GM12865 (cell line): ENCODE results near the gene ABHD5.

ENCODE experiments used
- DNase-seq: peaks from one replicate; pipeline ENCODE4 v3.0.0; 2010; ENCODE audit warnings: low read depth
- H3K4me3 ChIP-seq: 2 replicates; pipeline ENCODE4 v1.5.1; 2011; ENCODE audit warnings: mild to moderate bottlenecking, low read depth, low read length, control low read depth
- TF ChIP-seq, protein P1 (sequence below): IDR thresholded peaks from 2 replicates; pipeline ENCODE4 v1.5.1; 2011; ENCODE audit warnings: low read length, control low read depth, low read depth, inconsistent platforms; ENCODE audit not compliant: insufficient read depth; ENCODE audit errors: missing control alignments

Gene ABHD5

DNA sequence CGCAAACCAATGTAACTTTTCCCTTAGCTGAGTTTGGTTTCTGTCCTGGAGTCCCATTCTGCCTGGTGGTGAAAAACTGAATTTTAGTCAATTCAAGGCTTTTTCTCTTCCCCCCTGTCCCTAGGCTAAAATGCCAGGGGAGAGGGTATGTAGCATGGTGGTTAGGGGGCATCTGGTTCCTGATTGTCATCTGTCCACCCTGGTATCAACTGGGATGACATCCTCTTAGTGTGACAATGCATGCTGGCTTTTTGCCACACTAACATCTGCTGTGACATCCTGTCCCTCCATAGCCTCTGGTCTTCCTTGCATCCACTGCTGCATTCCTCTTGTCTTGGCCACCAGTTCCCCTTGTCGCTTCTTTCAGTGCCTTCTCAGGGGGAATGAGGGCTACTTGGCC, 73.7 kb downstream of the ABHD5 start:
- DNase-seq: no peak
- no peak overlapping the region for H3K4me3 ChIP-seq
- TF ChIP-seq, protein P1, sequence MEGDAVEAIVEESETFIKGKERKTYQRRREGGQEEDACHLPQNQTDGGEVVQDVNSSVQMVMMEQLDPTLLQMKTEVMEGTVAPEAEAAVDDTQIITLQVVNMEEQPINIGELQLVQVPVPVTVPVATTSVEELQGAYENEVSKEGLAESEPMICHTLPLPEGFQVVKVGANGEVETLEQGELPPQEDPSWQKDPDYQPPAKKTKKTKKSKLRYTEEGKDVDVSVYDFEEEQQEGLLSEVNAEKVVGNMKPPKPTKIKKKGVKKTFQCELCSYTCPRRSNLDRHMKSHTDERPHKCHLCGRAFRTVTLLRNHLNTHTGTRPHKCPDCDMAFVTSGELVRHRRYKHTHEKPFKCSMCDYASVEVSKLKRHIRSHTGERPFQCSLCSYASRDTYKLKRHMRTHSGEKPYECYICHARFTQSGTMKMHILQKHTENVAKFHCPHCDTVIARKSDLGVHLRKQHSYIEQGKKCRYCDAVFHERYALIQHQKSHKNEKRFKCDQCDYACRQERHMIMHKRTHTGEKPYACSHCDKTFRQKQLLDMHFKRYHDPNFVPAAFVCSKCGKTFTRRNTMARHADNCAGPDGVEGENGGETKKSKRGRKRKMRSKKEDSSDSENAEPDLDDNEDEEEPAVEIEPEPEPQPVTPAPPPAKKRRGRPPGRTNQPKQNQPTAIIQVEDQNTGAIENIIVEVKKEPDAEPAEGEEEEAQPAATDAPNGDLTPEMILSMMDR: no peak

DNA sequence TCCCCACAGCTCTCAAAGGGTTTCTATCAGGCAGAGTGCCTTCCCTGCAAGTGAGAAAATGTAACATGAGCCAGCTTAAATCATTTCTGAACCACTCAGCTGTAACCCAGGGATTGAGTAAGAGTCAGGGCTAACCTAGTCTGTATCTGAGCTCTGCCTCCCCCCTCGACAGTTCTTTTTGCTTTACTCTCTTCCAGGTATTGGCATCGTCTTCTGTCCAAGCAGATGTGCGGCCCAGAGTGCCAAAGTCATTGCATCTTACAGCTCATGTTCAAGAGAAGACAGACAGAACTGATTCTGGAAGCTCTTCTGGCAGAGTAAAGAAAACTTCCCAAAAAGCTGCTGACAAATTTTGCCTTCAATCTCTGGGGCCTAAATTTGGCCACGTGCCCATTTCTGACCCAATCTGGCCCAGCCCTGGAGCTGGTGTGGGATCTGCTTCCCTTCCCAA, 74.8 kb downstream of the ABHD5 start:
- DNase-seq: no peak
- no peak overlapping the region for H3K4me3 ChIP-seq
- TF ChIP-seq, protein P1: no peak

DNA sequence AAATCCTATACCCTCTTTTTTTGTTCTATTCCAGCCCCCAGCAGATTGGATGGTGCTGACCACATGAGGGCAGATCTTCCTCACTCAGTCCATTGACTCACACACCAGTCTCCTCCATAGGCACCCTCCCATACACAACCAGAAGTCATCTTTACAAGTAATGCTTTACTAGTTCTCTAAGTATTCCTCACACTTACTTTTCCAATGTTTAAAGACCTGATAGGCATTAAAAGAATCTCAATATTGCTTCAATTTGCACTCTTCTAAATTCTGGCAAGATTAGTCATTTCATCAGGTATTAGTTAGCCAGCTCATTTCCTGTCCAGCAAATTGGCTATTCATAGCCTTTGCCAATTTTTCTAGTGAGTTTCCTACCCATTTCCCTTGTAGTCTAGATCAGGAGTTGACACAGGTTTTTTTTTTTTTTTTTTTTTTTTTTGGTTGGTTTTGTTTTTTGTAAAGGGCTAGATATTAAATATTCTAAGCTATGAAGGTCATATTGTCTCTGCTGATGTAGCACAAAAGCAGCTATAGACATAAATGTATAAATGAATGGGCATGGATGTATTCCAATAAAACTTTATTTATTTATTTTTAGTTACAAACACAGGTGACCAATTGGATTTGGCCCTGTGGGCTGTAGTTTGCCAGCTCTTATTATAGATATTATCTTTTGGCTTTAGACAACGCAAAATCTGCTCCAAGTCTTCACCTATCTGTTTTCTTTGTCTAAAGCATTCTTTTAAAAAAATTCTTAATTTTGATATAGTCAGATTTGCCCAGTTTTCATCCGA, 76.1 kb downstream of the ABHD5 start:
- DNase-seq: no peak
- no peak overlapping the region for H3K4me3 ChIP-seq
- TF ChIP-seq, protein P1: no peak

DNA sequence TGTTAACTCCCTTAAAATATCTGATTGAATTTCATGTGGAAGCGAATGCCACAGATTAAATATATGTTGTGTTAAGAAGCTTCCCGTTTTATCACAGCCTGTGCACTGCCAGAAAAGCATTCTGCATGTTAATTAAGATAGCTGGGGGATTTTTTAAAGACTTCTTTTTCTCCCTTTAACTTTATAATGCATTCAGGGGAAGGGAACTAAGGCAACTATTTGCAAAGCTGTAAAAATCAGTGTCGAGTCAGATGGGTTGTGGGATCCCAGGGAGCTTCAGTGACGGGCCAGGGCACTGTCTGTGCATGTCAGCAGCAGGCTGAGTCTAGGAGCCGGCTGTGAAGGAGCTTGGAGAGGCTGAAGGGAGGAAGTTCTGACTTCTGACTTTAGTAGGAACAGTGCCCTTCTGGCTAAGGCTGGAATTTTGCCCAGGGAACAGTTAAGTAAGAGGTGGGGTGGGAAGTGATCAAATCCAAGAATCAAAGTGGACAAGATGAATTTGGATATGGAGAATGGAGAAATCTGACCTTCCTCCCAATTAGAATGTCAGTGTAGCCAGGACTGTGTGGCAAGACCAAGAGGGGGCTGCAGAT, 77.7 kb downstream of the ABHD5 start:
- H3K4me3 ChIP-seq: no peak overlapping the region
- no peak for DNase-seq
- TF ChIP-seq, protein P1: no peak

DNA sequence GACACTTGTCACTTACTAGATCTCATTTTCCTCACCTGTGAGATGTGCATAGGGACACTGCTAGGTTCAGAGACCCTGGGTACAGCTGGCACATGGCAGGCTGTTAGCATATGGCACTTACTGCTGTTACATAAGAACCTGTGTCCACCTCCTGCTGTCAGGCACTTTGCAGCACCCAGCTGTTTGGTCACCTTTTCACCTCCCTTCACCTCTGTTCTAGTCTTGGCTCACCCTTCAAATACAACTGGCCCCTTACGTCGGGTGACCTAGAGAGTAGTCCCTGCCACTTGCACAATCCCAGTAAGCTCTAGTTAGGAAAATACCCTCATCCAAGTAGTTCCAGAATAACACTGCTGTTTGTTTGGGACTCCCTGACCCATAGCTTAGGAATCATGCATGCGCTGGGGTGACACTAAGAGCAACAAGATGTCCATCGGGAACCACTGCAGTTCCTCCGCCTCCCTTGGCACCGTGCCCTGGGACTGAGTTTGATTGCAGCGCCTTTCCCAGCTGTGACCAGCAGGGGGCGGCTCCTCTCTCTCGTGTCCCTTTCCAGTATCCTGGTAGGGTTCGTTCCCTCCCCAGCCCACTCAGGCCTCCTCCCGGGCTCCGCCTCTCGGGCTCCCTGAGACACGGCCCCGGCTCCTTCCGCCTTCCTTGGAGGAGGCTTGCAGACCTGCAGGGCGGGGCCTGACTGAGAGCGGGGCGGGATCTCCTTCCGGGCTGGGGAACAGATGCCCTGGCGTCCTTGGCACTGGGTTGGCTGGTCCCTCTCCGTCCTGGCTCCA, 78.6 kb downstream of the ABHD5 start:
- DNase-seq: peak; percentile 73
- TF ChIP-seq, protein P1: peak; percentile 87
- no peak overlapping the region for H3K4me3 ChIP-seq

DNA sequence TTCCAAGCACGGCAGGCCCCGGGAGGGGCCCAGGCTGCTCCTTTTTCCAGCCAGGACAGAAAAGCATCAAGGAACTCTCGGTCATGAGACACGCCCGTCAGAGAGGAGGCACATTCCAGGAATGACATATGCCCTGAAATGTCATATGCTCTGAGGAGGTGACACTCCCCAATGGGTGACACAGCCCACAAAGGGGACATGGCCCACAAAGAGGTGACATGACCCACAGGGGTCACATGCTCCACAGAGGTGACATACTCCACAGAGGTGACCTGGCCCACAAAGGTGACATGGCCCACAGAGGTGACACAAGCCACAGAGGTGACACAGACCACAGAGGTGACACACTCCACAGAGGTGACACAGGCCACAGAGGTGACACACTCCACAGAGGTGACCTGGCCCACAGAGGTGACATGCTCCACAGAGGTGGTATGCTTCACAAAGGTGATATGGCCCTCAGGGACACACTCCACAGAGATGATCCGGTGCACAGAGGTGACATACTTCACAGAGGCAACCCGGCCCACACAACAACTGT, 79.2 kb downstream of the ABHD5 start:
- no peak overlapping the region for H3K4me3 ChIP-seq
- TF ChIP-seq, protein P1: no peak
- no peak for DNase-seq
